Measurements from ENCODE around the gene CFAP100.

The CFAP100 gene

GRCh38 chr3:126446301-126446700, 51.6 kb downstream of the CFAP100 start:
- Mint-ChIP-seq H3K27ac (no peak overlapping the region), H3K4me1 (peaks cover 16% of the 10 kb centered on the region), H3K4me3 (no peak overlapping the region), H3K36me3 (peaks cover 35% of the 10 kb centered on the region), H3K9me3 (no peaks in the 10 kb centered on the region)
- no peak for DNase-seq (ENCODE audit: low spot score in 2 of 2)
- ATAC-seq = no peak

GRCh38 chr3:126446791-126447190, 52.1 kb downstream of the CFAP100 start:
- H3K27ac Mint-ChIP-seq = peak overlapping the region; percentile 54
- ATAC-seq = peak; percentile 19
- H3K4me1 Mint-ChIP-seq = peaks cover 21% of the 10 kb centered on the region
- DNase-seq (ENCODE audit: low spot score in 2 of 2) = no peak
- H3K4me3 Mint-ChIP-seq = no peak overlapping the region
- H3K9me3 Mint-ChIP-seq = no peaks in the 10 kb centered on the region
- peaks cover 40% of the 10 kb centered on the region for H3K36me3 Mint-ChIP-seq

GRCh38 chr3:126447456-126448106, 52.9 kb downstream of the CFAP100 start:
- Mint-ChIP-seq H3K4me1 (peaks cover 21% of the 10 kb centered on the region), H3K36me3 (peaks cover 40% of the 10 kb centered on the region), H3K4me3 (no peak overlapping the region), H3K9me3 (no peaks in the 10 kb centered on the region), H3K27ac (no peak overlapping the region)
- no peak for ATAC-seq
- no peak for DNase-seq (ENCODE audit: low spot score in 2 of 2)

GRCh38 chr3:126448136-126448892, 53.6 kb downstream of the CFAP100 start:
- Mint-ChIP-seq H3K9me3 (no peaks in the 10 kb centered on the region), H3K36me3 (peaks cover 41% of the 10 kb centered on the region), H3K4me3 (no peak overlapping the region), H3K4me1 (peaks cover 21% of the 10 kb centered on the region), H3K27ac (no peak overlapping the region)
- no peak for DNase-seq (ENCODE audit: low spot score in 2 of 2)
- ATAC-seq = no peak

- peaks cover 21% of the 10 kb centered on the region for H3K4me1 Mint-ChIP-seq
- H3K9me3 Mint-ChIP-seq = no peaks in the 10 kb centered on the region
- H3K4me3 Mint-ChIP-seq = no peak overlapping the region
- no peak for ATAC-seq
- no peak for DNase-seq (ENCODE audit: low spot score in 2 of 2)
- H3K27ac Mint-ChIP-seq = no peak overlapping the region
- H3K36me3 Mint-ChIP-seq = peaks cover 41% of the 10 kb centered on the region
Observed at GRCh38 chr3:126448893-126449180, 54.1 kb downstream of the CFAP100 start.

- ATAC-seq (no peak), DNase-seq (ENCODE audit: low spot score in 2 of 2) (no peak)
- Mint-ChIP-seq H3K4me3 (no peak overlapping the region), H3K9me3 (no peaks in the 10 kb centered on the region), H3K4me1 (peaks cover 27% of the 10 kb centered on the region), H3K36me3 (peaks cover 44% of the 10 kb centered on the region), H3K27ac (no peak overlapping the region)
Observed at GRCh38 chr3:126449621-126450051, 54.9 kb downstream of the CFAP100 start.

- H3K27ac Mint-ChIP-seq = no peak overlapping the region
- peaks cover 29% of the 10 kb centered on the region for H3K4me1 Mint-ChIP-seq
- no peak for ATAC-seq
- no peak overlapping the region for H3K4me3 Mint-ChIP-seq
- no peaks in the 10 kb centered on the region for H3K9me3 Mint-ChIP-seq
- DNase-seq (ENCODE audit: low spot score in 2 of 2) = no peak
- peaks cover 47% of the 10 kb centered on the region for H3K36me3 Mint-ChIP-seq
Observed at GRCh38 chr3:126450219-126450618, 55.5 kb downstream of the CFAP100 start.

GRCh38 chr3:126450744-126451143, 56.0 kb downstream of the CFAP100 start:
- DNase-seq (ENCODE audit: low spot score in 2 of 2) (no peak), ATAC-seq (no peak)
- no peak overlapping the region for H3K4me3 Mint-ChIP-seq
- peaks cover 52% of the 10 kb centered on the region for H3K36me3 Mint-ChIP-seq
- no peaks in the 10 kb centered on the region for H3K9me3 Mint-ChIP-seq
- H3K4me1 Mint-ChIP-seq = peaks cover 33% of the 10 kb centered on the region
- peak overlapping the region; percentile 64 for H3K27ac Mint-ChIP-seq

GRCh38 chr3:126451511-126451910, 56.8 kb downstream of the CFAP100 start:
- no peak overlapping the region for H3K4me3 Mint-ChIP-seq
- peaks cover 35% of the 10 kb centered on the region for H3K4me1 Mint-ChIP-seq
- DNase-seq (ENCODE audit: low spot score in 2 of 2) (no peak), ATAC-seq (no peak)
- H3K27ac Mint-ChIP-seq = peak overlapping the region; percentile 64
- no peaks in the 10 kb centered on the region for H3K9me3 Mint-ChIP-seq
- H3K36me3 Mint-ChIP-seq = peaks cover 60% of the 10 kb centered on the region

- H3K27ac Mint-ChIP-seq = peak overlapping the region; percentile 64
Observed at GRCh38 chr3:126452213-126452612, 57.5 kb downstream of the CFAP100 start.

GRCh38 chr3:126454025-126454424, 59.3 kb downstream of the CFAP100 start:
- H3K27ac Mint-ChIP-seq = peak overlapping the region; percentile 18
- peaks cover 38% of the 10 kb centered on the region for H3K4me1 Mint-ChIP-seq
- ATAC-seq (no peak), DNase-seq (ENCODE audit: low spot score in 2 of 2) (no peak)
- no peaks in the 10 kb centered on the region for H3K9me3 Mint-ChIP-seq
- H3K4me3 Mint-ChIP-seq = no peak overlapping the region
- peaks cover 79% of the 10 kb centered on the region for H3K36me3 Mint-ChIP-seq

More at GRCh38 chr3:126452213-126452612, 57.5 kb downstream of the CFAP100 start:
- H3K4me1 Mint-ChIP-seq = peaks cover 37% of the 10 kb centered on the region
- H3K4me3 Mint-ChIP-seq = no peak overlapping the region
- no peaks in the 10 kb centered on the region for H3K9me3 Mint-ChIP-seq
- no peak for DNase-seq (ENCODE audit: low spot score in 2 of 2)
- ATAC-seq = no peak
- peaks cover 61% of the 10 kb centered on the region for H3K36me3 Mint-ChIP-seq

GRCh38 chr3:126454437-126455198, 59.9 kb downstream of the CFAP100 start:
- Mint-ChIP-seq H3K4me3 (no peak overlapping the region), H3K9me3 (no peaks in the 10 kb centered on the region), H3K27ac (peak overlapping the region; percentile 18), H3K36me3 (peaks cover 84% of the 10 kb centered on the region), H3K4me1 (peaks cover 38% of the 10 kb centered on the region)
- ATAC-seq (no peak), DNase-seq (ENCODE audit: low spot score in 2 of 2) (no peak)

GRCh38 chr3:126456211-126456610, 61.5 kb downstream of the CFAP100 start:
- no peak overlapping the region for H3K4me3 Mint-ChIP-seq
- peaks cover 40% of the 10 kb centered on the region for H3K4me1 Mint-ChIP-seq
- no peak for DNase-seq (ENCODE audit: low spot score in 2 of 2)
- ATAC-seq = no peak
- H3K36me3 Mint-ChIP-seq = peaks cover 90% of the 10 kb centered on the region
- peak overlapping the region; percentile 56 for H3K27ac Mint-ChIP-seq
- H3K9me3 Mint-ChIP-seq = no peaks in the 10 kb centered on the region

- H3K27ac Mint-ChIP-seq = peak overlapping the region; percentile 56
- H3K36me3 Mint-ChIP-seq = peaks cover 90% of the 10 kb centered on the region
- no peak for DNase-seq (ENCODE audit: low spot score in 2 of 2)
- H3K4me3 Mint-ChIP-seq = no peak overlapping the region
- H3K4me1 Mint-ChIP-seq = peaks cover 34% of the 10 kb centered on the region
- no peaks in the 10 kb centered on the region for H3K9me3 Mint-ChIP-seq
- ATAC-seq = no peak
Observed at GRCh38 chr3:126456766-126457388, 62.2 kb downstream of the CFAP100 start.

GRCh38 chr3:126459111-126459762, 64.5 kb downstream of the CFAP100 start:
- H3K4me3 Mint-ChIP-seq = no peak overlapping the region
- DNase-seq (ENCODE audit: low spot score in 2 of 2) (no peak), ATAC-seq (no peak)
- peaks cover 33% of the 10 kb centered on the region for H3K4me1 Mint-ChIP-seq
- H3K27ac Mint-ChIP-seq = no peak overlapping the region
- H3K36me3 Mint-ChIP-seq = peaks cover 100% of the 10 kb centered on the region
- no peaks in the 10 kb centered on the region for H3K9me3 Mint-ChIP-seq
